Activated T-helper 17 cell treated with anti-CD3 and anti-CD28 coated beads, Interleukin-2, amount 50 U/mL, for 72 hours (primary cell): ENCODE results near the gene RPL29. TPM values are rescaled to one million over a fixed set of nuclear protein-coding genes. Genes with fewer than 3 reads are reported as not detected.
A peak's percentile ranks its signal among the peaks of the same experiment; 100 is the strongest.

Source experiments
- ATAC-seq: fragments of 150-1000 bp; cut with Tn5 transposase; replicated peaks from 2 replicates; pipeline ENCODE4 v1.10.0; 2021; ENCODE audit warnings: mild to moderate bottlenecking, moderate library complexity
- H3K27ac Mint-ChIP-seq: one replicate; pipeline ENCODE4 v1.8.0; 2022; ENCODE audit warnings: mixed read lengths
- H3K27me3 Mint-ChIP-seq: one replicate; pipeline ENCODE4 v1.8.0; 2022; ENCODE audit warnings: mixed read lengths
- H3K36me3 Mint-ChIP-seq: one replicate; pipeline ENCODE4 v1.8.0; 2022; ENCODE audit warnings: low read depth, mild to moderate bottlenecking, mixed read lengths
- H3K4me1 Mint-ChIP-seq: one replicate; pipeline ENCODE4 v1.8.0; 2022; ENCODE audit warnings: mixed read lengths
- H3K4me3 Mint-ChIP-seq: one replicate; pipeline ENCODE4 v1.8.0; 2022; ENCODE audit warnings: mild to moderate bottlenecking, mixed read lengths
- H3K9me3 Mint-ChIP-seq: one replicate; pipeline ENCODE4 v1.8.0; 2022; ENCODE audit warnings: mixed read lengths
- total RNA-seq, 2 donors: library from RNA; stranded (reverse); gene quantifications; one replicate each; pipeline ENCODE4 v1.2.3, GENCODE V29; 2022

RPL29 gene
- total RNA-seq, 2 donors from 2014 or later: 1,433 to 1,498 TPM

DNA sequence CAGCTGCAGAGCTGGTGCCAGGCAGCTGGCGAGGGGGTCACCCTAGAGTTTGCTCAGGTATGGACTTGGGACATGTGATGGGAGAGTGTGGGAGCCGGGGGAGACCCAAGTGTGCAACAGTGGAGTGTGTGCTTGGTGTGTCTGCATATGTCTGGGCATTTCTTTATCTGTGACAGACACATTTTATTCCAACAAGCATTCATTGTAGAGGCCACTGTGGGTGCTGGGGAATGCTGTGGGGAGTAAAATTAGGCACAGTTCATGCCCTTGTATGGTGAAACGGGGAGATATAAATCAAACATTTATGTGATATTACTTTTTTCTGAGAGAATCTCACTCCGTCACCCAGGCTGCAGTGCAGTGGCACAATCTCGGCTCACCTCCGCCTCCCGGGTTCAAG is 8.1 kb downstream of the RPL29 start:
- Mint-ChIP-seq H3K27ac (peak overlapping the region; percentile 46), H3K36me3 (peaks cover 21% of the 10 kb centered on the region)
- ATAC-seq: no peak

DNA sequence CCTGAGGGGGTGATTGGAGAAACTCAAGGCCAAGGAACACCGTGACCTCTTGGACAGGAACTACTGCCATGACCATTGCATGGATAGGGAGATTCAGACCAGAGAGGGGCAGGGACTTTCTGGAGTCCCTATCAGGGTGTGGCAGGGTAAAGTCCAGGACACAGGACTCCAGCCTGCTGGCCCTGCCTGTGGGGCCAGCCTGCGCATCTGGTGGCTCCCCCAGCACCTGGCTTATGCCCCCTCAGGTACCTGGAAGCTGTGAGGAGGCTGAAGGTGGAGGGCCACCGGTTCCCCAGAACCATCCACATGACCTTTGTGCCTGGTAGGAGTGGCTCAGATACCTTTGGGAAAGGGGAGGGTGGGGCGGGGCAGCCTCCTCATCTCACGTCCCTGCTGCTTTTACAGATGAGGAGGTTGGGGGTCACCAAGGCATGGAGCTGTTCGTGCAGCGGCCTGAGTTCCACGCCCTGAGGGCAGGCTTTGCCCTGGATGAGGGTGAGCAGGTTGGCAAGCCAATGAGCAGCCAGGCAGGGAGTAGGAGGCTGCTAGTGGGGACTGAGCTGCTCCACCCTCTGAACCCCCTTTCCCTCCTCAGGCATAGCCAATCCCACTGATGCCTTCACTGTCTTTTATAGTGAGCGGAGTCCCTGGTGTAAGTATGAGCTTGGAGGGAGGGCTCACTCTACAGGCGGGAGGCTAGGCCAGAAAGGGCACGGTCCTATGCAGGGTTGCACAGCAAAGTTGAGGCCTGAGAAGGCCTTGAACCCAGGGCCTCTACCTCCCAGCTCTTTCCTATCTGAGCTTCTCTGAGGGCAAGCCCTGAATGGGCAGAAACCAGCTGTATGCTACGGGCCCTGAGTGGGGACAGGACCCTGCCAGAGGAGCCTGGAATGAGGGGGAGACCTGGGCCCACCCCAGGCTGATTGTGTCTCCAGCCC is 9.4 kb downstream of the RPL29 start:
- peaks cover 13% of the 10 kb centered on the region for H3K36me3 Mint-ChIP-seq
- H3K4me3 Mint-ChIP-seq: no peak overlapping the region
- ATAC-seq: no peak
- H3K27ac Mint-ChIP-seq: peak overlapping the region; percentile 46
- no peaks in the 10 kb centered on the region for H3K27me3 Mint-ChIP-seq
- H3K4me1 Mint-ChIP-seq: peaks cover 10% of the 10 kb centered on the region
- no peaks in the 10 kb centered on the region for H3K9me3 Mint-ChIP-seq

More for the DNA sequence above, 8.1 kb downstream of the RPL29 start:
- Mint-ChIP-seq H3K4me1 (peaks cover 9% of the 10 kb centered on the region), H3K4me3 (no peak overlapping the region), H3K27me3 (no peaks in the 10 kb centered on the region), H3K9me3 (no peaks in the 10 kb centered on the region)

DNA sequence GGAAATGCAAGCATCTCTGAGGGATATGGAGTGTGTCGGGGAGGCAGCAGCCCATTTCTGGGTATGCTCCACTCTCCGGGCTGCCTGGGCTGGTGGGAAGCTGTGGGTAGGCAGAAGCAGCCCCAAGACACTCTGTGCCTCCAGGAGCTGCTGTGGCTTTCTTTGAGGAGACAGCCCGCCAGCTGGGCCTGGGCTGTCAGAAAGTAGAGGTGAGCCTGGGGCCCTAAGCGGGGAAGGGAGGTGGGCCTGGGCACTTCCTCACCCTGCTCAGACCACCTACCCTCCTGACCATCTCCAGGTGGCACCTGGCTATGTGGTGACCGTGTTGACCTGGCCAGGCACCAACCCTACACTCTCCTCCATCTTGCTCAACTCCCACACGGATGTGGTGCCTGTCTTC is 10.6 kb downstream of the RPL29 start:
- peaks cover 10% of the 10 kb centered on the region for H3K36me3 Mint-ChIP-seq
- H3K27me3 Mint-ChIP-seq: no peaks in the 10 kb centered on the region
- peak overlapping the region; percentile 25 for H3K27ac Mint-ChIP-seq
- H3K4me1 Mint-ChIP-seq: peaks cover 10% of the 10 kb centered on the region
- peak overlapping the region; percentile 21 for H3K4me3 Mint-ChIP-seq
- no peak for ATAC-seq
- no peaks in the 10 kb centered on the region for H3K9me3 Mint-ChIP-seq

DNA sequence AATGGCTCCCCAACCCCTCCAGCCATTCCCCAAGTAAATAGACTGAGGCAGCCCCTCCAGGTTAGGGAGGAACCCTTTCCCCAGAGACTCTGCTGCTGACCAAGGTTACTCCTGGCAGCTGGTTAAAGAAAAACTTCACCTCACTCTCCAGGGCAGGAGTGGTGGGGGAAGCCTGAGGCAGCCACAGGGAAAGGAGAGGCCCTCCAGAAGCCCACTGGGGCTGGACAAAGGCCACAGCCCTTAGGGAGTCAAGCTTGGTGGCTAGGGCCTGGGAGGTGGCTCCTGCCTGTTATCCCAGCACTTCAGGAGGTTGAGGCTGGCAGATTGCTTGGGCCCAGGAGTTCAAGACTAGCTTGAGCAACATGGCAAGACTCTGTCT is 11.4 kb downstream of the RPL29 start:
- Mint-ChIP-seq H3K9me3 (no peaks in the 10 kb centered on the region), H3K27ac (peak overlapping the region; percentile 79), H3K4me3 (peak overlapping the region; percentile 90), H3K36me3 (peaks cover 10% of the 10 kb centered on the region), H3K27me3 (no peaks in the 10 kb centered on the region), H3K4me1 (peaks cover 10% of the 10 kb centered on the region)
- no peak for ATAC-seq

DNA sequence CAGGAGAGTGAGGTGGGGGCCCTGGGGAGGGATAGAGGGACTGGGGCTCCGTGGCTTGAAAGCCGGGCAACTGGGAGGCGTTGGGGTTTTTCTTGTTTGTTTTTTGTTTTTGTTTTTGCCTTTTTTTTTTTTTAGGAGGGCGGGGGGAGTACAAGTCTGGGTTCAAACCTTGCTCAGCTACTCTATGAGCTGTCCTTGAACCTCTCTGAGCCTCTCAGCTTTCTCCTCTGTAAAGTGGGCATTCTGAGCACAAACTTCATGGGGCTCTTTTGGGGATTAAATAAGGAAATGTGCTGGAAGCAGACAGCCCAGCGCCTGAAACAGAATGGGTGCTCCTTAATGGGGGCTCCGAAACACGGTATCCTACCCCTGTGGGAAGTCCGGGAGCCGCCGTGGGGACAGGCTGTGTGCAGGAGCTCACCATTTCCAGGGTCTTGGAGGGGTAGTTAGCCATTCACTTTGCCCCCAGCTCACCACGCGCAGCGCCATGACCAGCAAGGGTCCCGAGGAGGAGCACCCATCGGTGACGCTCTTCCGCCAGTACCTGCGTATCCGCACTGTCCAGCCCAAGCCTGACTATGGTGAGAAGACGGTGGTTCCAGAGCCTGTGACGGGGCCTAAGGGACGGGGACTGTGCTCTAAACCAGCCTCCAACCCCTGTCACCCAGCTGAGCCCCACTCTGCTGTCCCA is 12.0 kb downstream of the RPL29 start:
- Mint-ChIP-seq H3K9me3 (no peaks in the 10 kb centered on the region), H3K4me3 (peak overlapping the region; percentile 90), H3K4me1 (peaks cover 6% of the 10 kb centered on the region), H3K36me3 (peaks cover 10% of the 10 kb centered on the region), H3K27ac (peak overlapping the region; percentile 79), H3K27me3 (no peaks in the 10 kb centered on the region)
- no peak for ATAC-seq

DNA sequence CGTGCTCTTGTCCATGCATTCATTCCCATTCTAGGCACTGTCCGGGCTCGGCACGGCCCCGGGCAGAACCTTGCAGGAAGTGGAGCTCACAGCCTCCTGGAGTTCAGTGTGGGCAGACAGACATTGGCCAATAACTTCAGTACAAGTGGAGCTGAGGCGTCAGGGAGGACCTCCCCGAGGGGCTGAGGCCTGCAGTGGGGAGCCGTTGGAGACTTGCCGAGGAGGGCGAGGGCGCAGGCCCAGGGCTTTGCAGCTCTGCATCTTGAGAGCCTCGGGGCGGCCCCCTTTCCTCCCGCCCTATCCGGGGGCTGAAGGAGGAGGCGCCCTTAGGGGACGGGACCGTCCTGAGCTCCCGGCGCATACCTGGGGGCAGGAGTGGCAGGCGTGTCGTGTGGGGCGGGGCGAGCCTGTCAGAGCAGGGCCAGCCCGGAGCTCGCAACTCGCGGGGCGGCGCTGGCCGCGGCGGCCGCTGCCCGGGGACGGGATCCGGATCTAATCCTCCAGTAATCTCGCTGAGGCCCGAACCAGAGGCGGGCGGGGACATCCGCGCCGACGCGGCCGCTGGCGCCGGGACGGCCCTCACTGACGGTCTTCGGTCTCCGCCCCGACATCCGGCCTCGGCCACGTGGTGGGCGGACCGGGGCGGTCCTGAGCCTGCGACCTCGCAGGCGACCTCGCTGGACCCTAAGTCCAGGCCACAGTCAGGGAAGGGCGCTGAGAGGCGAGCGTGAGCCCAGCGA is 12.7 kb downstream of the RPL29 start, which contains the start of gene ACY1:
Gene ACY1 (plus strand): TSS at position 698 of the 740 bp plus-strand sequence. CDS start 530 bp downstream, outside the sequence.
- Mint-ChIP-seq H3K27me3 (no peaks in the 10 kb centered on the region), H3K27ac (peak within 1 kb of the TSS; percentile 79), H3K4me3 (peak within 1 kb of the TSS; percentile 90), H3K36me3 (peaks cover 10% of the 10 kb centered on the region), H3K9me3 (no peaks in the 10 kb centered on the region), H3K4me1 (peaks cover 3% of the 10 kb centered on the region)
- peak; percentile 89 for ATAC-seq

DNA sequence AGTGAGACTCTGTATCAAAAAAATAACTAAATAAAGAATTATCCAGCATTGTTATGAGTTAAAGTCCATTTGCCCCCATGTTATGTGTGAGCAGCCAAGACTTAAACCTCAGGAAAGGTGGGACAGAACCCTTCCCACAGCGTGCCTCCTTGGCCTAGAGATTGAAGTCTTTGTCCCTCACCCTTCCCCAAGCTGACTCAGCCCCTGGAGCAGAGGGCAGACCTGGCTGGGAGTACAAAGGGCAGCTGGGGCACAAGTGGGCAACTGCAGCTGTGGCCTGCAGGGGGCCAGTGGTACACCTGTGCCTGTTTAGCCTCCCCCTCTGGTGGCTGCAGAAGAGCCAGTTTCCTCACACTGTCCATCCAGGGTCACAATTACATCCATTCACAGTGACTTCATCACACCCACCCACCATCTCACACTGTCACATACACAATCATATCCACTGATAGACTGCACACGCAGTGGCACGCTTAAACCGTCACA is 13.3 kb downstream of the RPL29 start:
- peaks cover 4% of the 10 kb centered on the region for H3K4me1 Mint-ChIP-seq
- peak overlapping the region; percentile 79 for H3K27ac Mint-ChIP-seq
- no peaks in the 10 kb centered on the region for H3K27me3 Mint-ChIP-seq
- H3K36me3 Mint-ChIP-seq: peaks cover 10% of the 10 kb centered on the region
- no peaks in the 10 kb centered on the region for H3K9me3 Mint-ChIP-seq
- peak overlapping the region; percentile 90 for H3K4me3 Mint-ChIP-seq
- ATAC-seq: peak; percentile 56

DNA sequence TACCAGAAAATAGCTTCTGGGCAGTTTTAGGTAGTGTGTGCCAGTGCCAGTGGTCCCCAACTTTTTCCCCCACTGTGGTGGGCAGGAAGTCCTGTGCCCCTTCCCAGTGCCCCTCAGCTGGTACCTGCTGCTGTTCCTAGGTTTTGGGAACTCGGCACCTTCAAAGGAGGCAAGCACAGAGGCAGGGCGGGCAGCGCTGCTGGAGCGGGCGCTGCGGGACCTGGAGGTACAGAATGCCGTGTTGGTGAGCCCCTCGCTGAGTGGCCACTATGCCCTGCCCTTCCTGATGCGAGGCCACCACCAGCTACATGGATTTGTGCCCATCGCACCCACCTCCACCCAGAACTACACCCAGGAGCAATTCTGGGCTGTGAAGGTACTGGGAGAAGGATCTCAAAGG is 15.4 kb downstream of the RPL29 start:
- H3K27ac Mint-ChIP-seq: no peak overlapping the region
- H3K4me3 Mint-ChIP-seq: no peak overlapping the region
- peaks cover 10% of the 10 kb centered on the region for H3K36me3 Mint-ChIP-seq

DNA sequence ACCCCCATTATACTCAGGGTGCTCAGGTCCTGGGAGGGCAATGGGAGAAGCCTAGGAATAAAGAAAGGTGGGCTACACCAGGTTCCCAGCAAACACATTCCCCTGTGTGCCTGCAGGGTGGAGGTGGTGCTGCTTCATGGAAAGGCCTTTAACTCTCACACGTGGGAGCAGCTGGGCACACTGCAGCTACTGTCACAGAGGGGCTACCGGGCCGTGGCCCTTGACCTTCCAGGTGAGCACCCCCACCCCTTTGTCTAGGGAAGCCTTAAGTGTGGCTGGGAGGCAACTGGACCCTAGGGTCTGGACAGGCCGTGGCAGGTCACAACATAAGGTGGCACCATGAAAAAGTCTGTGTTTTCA is 17.6 kb downstream of the RPL29 start:
- ATAC-seq: no peak
- Mint-ChIP-seq H3K27me3 (no peaks in the 10 kb centered on the region), H3K27ac (no peak overlapping the region), H3K4me3 (no peak overlapping the region), H3K9me3 (no peaks in the 10 kb centered on the region), H3K4me1 (peaks cover 17% of the 10 kb centered on the region), H3K36me3 (peaks cover 10% of the 10 kb centered on the region)

More for the DNA sequence above, 15.4 kb downstream of the RPL29 start:
- H3K4me1 Mint-ChIP-seq: peaks cover 16% of the 10 kb centered on the region
- no peaks in the 10 kb centered on the region for H3K27me3 Mint-ChIP-seq
- no peaks in the 10 kb centered on the region for H3K9me3 Mint-ChIP-seq
- no peak for ATAC-seq

DNA sequence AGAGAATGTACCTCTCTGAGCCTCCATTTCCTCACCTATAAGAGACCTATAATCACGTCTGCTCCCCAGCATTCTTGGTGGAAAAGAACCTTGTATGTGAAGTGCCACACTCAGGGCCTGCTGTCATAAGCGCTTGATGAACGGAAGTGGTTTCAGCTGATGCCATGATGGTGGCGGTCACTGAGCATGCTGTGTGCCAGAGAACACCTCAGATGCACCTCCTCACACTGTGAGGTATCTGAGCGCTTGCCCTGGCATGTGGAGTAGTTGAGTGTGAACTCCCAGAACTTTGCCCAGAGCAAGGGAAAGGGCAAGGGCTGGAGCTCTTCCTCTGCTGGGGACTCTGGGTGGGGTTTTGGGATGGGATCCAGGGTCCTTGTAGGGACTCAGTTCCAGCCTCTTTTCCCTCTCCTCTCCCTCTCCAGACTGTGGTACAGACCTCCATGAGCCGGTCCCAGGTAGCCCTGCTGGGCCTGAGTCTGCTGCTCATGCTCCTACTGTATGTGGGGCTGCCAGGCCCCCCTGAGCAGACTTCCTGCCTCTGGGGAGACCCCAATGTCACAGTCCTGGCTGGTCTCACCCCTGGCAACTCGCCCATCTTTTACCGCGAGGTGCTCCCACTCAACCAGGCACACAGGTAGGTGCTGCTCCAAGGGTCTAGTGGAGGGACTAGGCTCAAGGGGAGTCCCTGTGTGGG is 18.1 kb downstream of the RPL29 start:
- ATAC-seq: no peak
- peaks cover 6% of the 10 kb centered on the region for H3K36me3 Mint-ChIP-seq
- H3K27ac Mint-ChIP-seq: peak overlapping the region; percentile 62
- H3K4me1 Mint-ChIP-seq: peaks cover 17% of the 10 kb centered on the region
- peak overlapping the region; percentile 52 for H3K4me3 Mint-ChIP-seq
- no peaks in the 10 kb centered on the region for H3K27me3 Mint-ChIP-seq
- H3K9me3 Mint-ChIP-seq: no peaks in the 10 kb centered on the region

DNA sequence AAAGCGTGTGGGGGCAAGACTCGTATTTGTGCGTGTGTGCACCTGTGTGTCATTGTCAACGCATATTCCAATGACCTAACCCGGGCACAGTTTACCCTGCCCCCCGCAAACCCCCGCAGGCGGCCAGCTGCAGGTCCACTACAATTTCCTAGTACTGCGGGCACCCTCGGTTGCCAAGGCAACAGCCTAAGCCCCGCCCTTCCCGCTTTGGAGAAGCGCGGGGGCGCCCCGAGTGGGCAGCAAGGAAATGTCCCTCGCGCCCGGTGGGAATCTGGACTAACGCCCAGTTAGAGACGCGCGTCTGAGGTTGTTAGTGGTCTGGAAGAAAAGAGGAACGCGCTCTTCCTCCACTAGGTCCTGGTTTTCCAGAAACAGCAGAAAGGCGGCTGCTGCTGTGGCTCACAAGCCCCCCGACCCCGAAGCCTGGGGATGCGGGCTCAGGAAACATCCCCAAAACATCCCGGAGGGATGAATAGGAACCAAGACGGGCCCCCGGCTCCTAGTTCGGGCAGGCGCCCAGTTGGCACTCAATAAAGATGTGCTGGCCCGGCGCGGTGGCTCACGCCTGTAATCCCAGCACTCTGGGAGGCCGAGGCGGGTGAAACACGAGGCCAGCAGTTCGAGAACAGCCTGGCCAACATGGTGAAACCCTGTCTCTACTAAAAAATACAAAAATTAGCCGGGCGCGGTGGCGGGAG is 19.7 kb downstream of the RPL29 start:
- Mint-ChIP-seq H3K36me3 (no peaks in the 10 kb centered on the region), H3K9me3 (no peaks in the 10 kb centered on the region), H3K4me3 (peak overlapping the region; percentile 87), H3K27me3 (no peaks in the 10 kb centered on the region), H3K4me1 (peaks cover 14% of the 10 kb centered on the region), H3K27ac (peak overlapping the region; percentile 80)
- ATAC-seq: no peak

DNA sequence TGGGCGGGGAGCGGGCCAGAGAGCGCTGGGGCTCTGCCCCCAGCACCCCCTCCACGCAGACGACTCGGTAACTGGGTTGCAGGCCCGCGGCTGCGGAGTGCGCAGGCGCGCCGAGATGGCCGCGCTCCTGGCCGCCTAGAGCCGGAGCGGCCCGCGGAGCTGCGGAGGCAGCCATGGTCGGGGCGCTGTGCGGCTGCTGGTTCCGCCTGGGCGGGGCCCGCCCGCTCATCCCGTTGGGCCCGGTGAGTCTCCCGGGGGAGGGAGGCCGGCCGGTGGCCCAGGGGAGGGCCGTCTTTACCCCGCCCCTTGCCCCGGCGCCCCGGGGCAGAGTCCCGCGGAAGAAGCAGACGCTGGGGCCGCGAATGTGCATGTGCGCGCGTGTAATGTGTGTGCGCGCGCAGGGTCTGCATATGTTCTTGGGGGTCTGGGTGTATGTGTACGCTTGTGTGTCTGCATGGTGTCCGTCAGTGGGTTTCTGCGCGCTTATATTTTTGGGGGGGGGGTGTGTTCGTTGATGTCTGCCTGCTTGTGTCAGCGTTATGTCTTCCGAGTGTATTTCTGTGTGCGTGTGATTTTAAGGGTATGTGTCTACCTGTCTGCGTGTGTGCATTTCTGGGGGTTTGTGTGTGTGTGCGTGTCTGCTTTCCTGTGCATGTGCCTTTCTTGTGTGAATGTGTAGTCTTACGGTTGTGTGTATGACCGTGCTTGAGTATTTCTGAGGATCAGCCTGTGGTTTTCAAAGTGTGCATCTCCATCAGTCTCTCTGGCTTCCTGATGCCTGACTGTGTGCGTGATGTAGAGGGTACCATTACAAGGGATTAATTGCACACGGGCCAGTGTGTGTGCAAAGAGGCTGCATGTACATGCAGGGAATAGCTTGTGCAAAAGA is 20.5 kb downstream of the RPL29 start, which contains the start of gene ABHD14A:
Gene ABHD14A (plus strand): TSS at position 102 of the 889 bp plus-strand sequence. CDS start 72 bp downstream, at position 174.
- H3K27me3 Mint-ChIP-seq: no peaks in the 10 kb centered on the region
- peak within 1 kb of the TSS; percentile 95 for H3K27ac Mint-ChIP-seq
- H3K4me3 Mint-ChIP-seq: peak within 1 kb of the TSS; percentile 87
- H3K36me3 Mint-ChIP-seq: no peaks in the 10 kb centered on the region
- H3K4me1 Mint-ChIP-seq: peaks cover 14% of the 10 kb centered on the region
- no peaks in the 10 kb centered on the region for H3K9me3 Mint-ChIP-seq
- ATAC-seq: peak; percentile 82
